Inflammatory macrophage treated with lipopolysaccharide for 4 hours (primary cell): Measurements from ENCODE around the gene KATNB1.
A peak's percentile ranks its signal among the peaks of the same experiment; 100 is the strongest.
"Not testable (repeated sequence)": the region's sequence is repeated elsewhere in the genome, so short reads cannot be mapped to it uniquely, and the experiment has no call there.

Source experiments
- DNase-seq: peaks from one replicate; pipeline ENCODE4 v3.0.0-alpha.2; 2020

The KATNB1 gene

GRCh38 chr16:57746316-57746715 lies 10.7 kb downstream of the KATNB1 start:
- not testable (repeated sequence) for DNase-seq

GRCh38 chr16:57747091-57747490 lies 11.5 kb downstream of the KATNB1 start:
- no peak for DNase-seq

GRCh38 chr16:57747496-57747895 lies 11.9 kb downstream of the KATNB1 start:
- no peak for DNase-seq

- DNase-seq, result no peak
Measured at GRCh38 chr16:57747996-57748395, 12.4 kb downstream of the KATNB1 start.

- no peak for DNase-seq
Measured at GRCh38 chr16:57748596-57748995, 13.0 kb downstream of the KATNB1 start.

- DNase-seq, result no peak
Measured at GRCh38 chr16:57749101-57749692, 13.6 kb downstream of the KATNB1 start.

- DNase-seq, result no peak
Measured at GRCh38 chr16:57749856-57750452, 14.4 kb downstream of the KATNB1 start.

- DNase-seq, result no peak
Measured at GRCh38 chr16:57750796-57751538, 15.4 kb downstream of the KATNB1 start.

GRCh38 chr16:57751539-57752202 lies 16.1 kb downstream of the KATNB1 start:
- no peak for DNase-seq

- no peak for DNase-seq
Measured at GRCh38 chr16:57752203-57752580, 16.6 kb downstream of the KATNB1 start.

GRCh38 chr16:57752581-57753447 lies 17.2 kb downstream of the KATNB1 start:
- DNase-seq, result no peak

- no peak for DNase-seq
Measured at GRCh38 chr16:57753448-57754353, 18.1 kb downstream of the KATNB1 start.

GRCh38 chr16:57754354-57755060 lies 18.9 kb downstream of the KATNB1 start:
- no peak for DNase-seq

- no peak for DNase-seq
Measured at GRCh38 chr16:57755061-57755684, 19.6 kb downstream of the KATNB1 start.

- DNase-seq, result no peak
Measured at GRCh38 chr16:57755726-57756423, 20.3 kb downstream of the KATNB1 start.

- DNase-seq, result no peak
Measured at GRCh38 chr16:57756424-57757325, 21.1 kb downstream of the KATNB1 start.

- peak; percentile 82 for DNase-seq
Measured at GRCh38 chr16:57757326-57757786, 21.8 kb downstream of the KATNB1 start.

GRCh38 chr16:57757883-57758282 lies 22.3 kb downstream of the KATNB1 start:
- no peak for DNase-seq
